HepG2 (cell line): Measurements from ENCODE around the gene FAM229A. TPM values are rescaled to one million over a fixed set of nuclear protein-coding genes. Genes with fewer than 3 reads are reported as not detected.

Experiments used
- ATAC-seq: fragments of 200-7000 bp; cut with Tn5 transposase; 3 replicates; pipeline ENCODE4 v1.9.1; 2020; ENCODE audit warnings: mild to moderate bottlenecking, moderate library complexity
- BruUV-seq: library from RNA; stranded (reverse); fragments of 400-500 nt; replicated peaks from 2 replicates; lab custom pipeline; 2021; lab: Mats Ljungman, UMichigan
- CTCF ChIA-PET: fragments of 300-600 bp; formaldehyde crosslinking; extraction: SDS; loops from one replicate; lab custom pipeline; 2021; ENCODE audit warnings: low total read pairs, inconsistent platforms, low intra/inter-chr PET ratio; lab: Yijun Ruan, JAX
- POLR2A ChIA-PET: fragments of 350-600 bp; sonication (Branson Sonifier 250); formaldehyde crosslinking; loops from one replicate; lab custom pipeline; 2020; ENCODE audit warnings: antibody characterized with exemption, inconsistent platforms; lab: Yijun Ruan, JAX
- DNase-seq: peaks from one replicate; pipeline ENCODE4 v3.0.0-alpha.2; 2015; ENCODE audit warnings: low spot score
- FAIRE-seq: peaks from 3 replicates; lab custom pipeline; 2011; peaks lifted over from hg19 to GRCh38; lab: Jason Lieb, UNC
- H2AFZ ChIP-seq: one replicate; pipeline ENCODE4 v1.6.1; 2011; ENCODE audit warnings: low read length, inconsistent platforms
- H3K27ac ChIP-seq: fragments of 300-600 bp; 3 replicates; pipeline ENCODE4 v1.8.0; 2011; ENCODE audit warnings: mixed run types, mild to moderate bottlenecking, mixed read lengths, low read length, inconsistent platforms; ENCODE audit not compliant: insufficient read depth; ENCODE audit errors: extremely low read length
- H3K27me3 ChIP-seq, 2 experiments: fragments of 200-600 bp in 1 of 2; 2 replicates in 1 of 2; 3 replicates in 1 of 2; pipeline versions ENCODE4 v1.6.0 to v1.8.0; 2011; ENCODE audit warnings: low read length in 2 of 2, mild to moderate bottlenecking in 2 of 2, moderate library complexity in 2 of 2, inconsistent platforms in 1 of 2; ENCODE audit not compliant: insufficient read depth in 2 of 2, control insufficient read depth in 1 of 2
- H3K36me3 ChIP-seq, 2 experiments: fragments of 200-600 bp in 1 of 2; replicated peaks in 1 of 2; 2 replicates in 1 of 2; 3 replicates in 1 of 2; pipeline versions ENCODE4 v1.5.1 to v1.8.0; 2011; ENCODE audit warnings: low read length in 2 of 2, inconsistent platforms in 1 of 2; ENCODE audit not compliant: insufficient read depth in 2 of 2, control insufficient read depth in 1 of 2
- H3K4me1 ChIP-seq: 2 replicates; pipeline ENCODE4 v1.5.1; 2012; ENCODE audit warnings: low read length, inconsistent platforms; ENCODE audit not compliant: insufficient read depth
- H3K4me2 ChIP-seq: 2 replicates; pipeline ENCODE4 v1.6.0; 2011; ENCODE audit warnings: low read depth, low read length, inconsistent platforms
- H3K4me3 ChIP-seq, 3 experiments: fragments of 200-600 bp in 1 of 3; sonication (generic), shearing (Covaris generic) in 1 of 3; replicated peaks in 1 of 3; 2 replicates each; pipeline ENCODE4 v1.5.1; 2011 to 2016; ENCODE audit warnings: low read length in 3 of 3, inconsistent platforms in 2 of 3, low read depth in 2 of 3, mild to moderate bottlenecking in 2 of 3, control low read depth in 1 of 3, mixed read lengths in 1 of 3; ENCODE audit not compliant: insufficient read depth in 1 of 3
- H3K79me2 ChIP-seq: one replicate; pipeline ENCODE4 v1.6.1; 2011; ENCODE audit warnings: low read length, inconsistent platforms; ENCODE audit not compliant: insufficient read depth
- H3K9ac ChIP-seq: 2 replicates; pipeline ENCODE4 v1.6.0; 2011; ENCODE audit warnings: mild to moderate bottlenecking, low read depth, low read length, inconsistent platforms; ENCODE audit not compliant: insufficient read depth
- H3K9me3 ChIP-seq: 2 replicates; pipeline ENCODE4 v1.5.1; 2012; ENCODE audit warnings: mild to moderate bottlenecking, low read length
- H4K20me1 ChIP-seq: 2 replicates; pipeline ENCODE4 v1.6.0; 2011; ENCODE audit warnings: inconsistent platforms, mild to moderate bottlenecking, low read length, moderate library complexity; ENCODE audit not compliant: insufficient read depth
- CHD4 ChIP-seq: fragments of 200-600 bp; sonication (generic); IDR thresholded peaks from 2 replicates; pipeline ENCODE4 v1.7.0; 2017; ENCODE audit warnings: mild to moderate bottlenecking, low read length, borderline replicate concordance
- MIER2 ChIP-seq: IDR thresholded peaks from 2 replicates; pipeline ENCODE4 v1.6.1; 2016; ENCODE audit warnings: missing biosample characterization, missing genetic modification reagents
- MNT ChIP-seq: fragments of 450-650 bp; IDR thresholded peaks from 2 replicates; pipeline ENCODE4 v1.6.1; 2016
- RBFOX2 ChIP-seq: fragments of 200-400 bp; formaldehyde crosslinking; IDR thresholded peaks from 2 replicates; pipeline ENCODE4 v1.6.1; 2017; ENCODE audit warnings: low read depth, mild to moderate bottlenecking, low read length
- WGBS: methylation state at CpG from one replicate; pipeline ENCODE4 v1.1.6; 2017; ENCODE audit warnings: low lambda C conversion rate; 5-methylcytosine and 5-hydroxymethylcytosine counted together
- in situ Hi-C: cut with HindIII; loops from 2 replicates; pipeline ENCODE4 v1.10.0; 2017; ENCODE audit warnings: low pct_unique_long_range_greater_than_20kb; ENCODE audit not compliant: extremely low pct_ligation_motif_present
- intact Hi-C: fragments of 100-400 bp; cut with micrococcal nuclease; formaldehyde crosslinking; loops from one replicate; pipeline ENCODE4 v1.10.0; 2022; ENCODE audit not compliant: unreplicated experiment
- polyA plus RNA-seq, 8 experiments: library from polyadenylated mRNA; depleted of rRNA in 3 of 8; stranded (reverse) in 7 of 8; unstranded in 1 of 8; fragments of >200 nt; fragmentation: Illumina TruSeq in 4 of 8; extraction: Trizol in 4 of 8; gene quantifications; 2 replicates each; pipeline versions ENCODE4 v1.2.1 to v1.2.3, GENCODE V29; 2011 to 2016; ENCODE audit warnings: low read depth in 4 of 8, missing spikeins in 1 of 8, mixed read lengths in 1 of 8; ENCODE audit not compliant: insufficient read depth in 1 of 8
- total RNA-seq, 5 experiments: library from RNA; depleted of rRNA; stranded (reverse); fragments of >200 nt; fragmentation: Illumina TruSeq; extraction: Trizol; gene quantifications; 2 replicates each; pipeline ENCODE4 v1.2.3, GENCODE V29; 2016; ENCODE audit warnings: low read depth in 1 of 5
- TF ChIP-seq, protein P1 (sequence below): sonication (generic); formaldehyde crosslinking; IDR thresholded peaks from 2 replicates; pipeline ENCODE4 v1.4.0; 2020; ENCODE audit warnings: mild to moderate bottlenecking, missing genetic modification reagents

Gene FAM229A
- total and polyA plus RNA-seq, 2 of the 13 experiments (the other 11 are each of a cell fraction or from before 2014, with no cell fraction given): 3.2 to 17.6 TPM

DNA sequence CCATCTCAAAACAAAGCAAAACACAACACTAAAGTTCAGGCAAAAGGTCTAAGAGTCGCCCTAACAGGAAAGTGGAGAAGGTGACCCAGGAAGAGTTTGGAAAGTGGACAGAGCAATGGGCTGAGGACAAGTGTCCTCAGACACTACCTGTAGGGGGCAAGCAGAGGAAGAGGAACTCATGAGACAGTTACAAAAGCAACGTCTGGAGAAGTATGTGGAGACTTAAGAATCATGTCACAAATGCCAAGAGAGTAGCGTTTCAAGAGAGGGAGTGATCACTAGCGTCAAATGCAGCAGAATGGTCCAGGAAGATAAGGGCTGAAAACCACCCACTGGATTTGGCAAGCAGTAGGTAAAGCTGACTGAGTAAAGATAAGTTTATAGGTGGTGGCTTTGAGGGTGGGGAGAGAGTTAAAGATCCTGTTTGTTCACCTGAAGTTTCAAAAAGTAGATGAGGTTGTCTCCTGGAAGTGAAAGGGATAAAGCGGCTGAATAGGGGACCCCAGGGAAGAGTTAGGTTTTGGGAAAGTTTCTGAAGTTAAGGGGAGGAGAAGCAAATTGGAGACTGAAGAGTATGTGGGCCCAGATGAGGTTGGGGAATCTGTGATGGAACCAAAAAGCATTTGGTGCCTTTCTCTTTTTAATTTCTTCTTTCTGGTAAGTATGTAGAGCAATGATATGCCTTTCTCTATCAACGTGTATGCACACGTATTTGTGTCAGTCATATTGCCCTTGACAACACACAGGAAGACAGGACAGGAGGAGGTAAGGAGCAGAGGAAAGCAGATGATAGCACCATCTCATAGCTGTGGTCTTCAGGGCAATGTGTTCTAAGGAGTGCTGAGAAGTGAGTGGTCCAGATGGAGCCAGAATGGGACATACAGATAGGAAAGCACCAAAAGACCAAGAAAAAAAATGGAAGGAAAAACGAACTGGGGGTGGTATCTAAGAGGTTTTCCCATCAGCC lies 28.9 kb upstream of the FAM229A start:
- H3K27me3 ChIP-seq: no peaks in the 10 kb centered on the region; a peak in 1 of 5 replicates
- H4K20me1 ChIP-seq: 0 out of 2 replicates have a peak, but pooled peaks cover 5% of the 10 kb centered on the region
- H3K4me3 ChIP-seq: no peak overlapping the region
- TF ChIP-seq, protein P1, sequence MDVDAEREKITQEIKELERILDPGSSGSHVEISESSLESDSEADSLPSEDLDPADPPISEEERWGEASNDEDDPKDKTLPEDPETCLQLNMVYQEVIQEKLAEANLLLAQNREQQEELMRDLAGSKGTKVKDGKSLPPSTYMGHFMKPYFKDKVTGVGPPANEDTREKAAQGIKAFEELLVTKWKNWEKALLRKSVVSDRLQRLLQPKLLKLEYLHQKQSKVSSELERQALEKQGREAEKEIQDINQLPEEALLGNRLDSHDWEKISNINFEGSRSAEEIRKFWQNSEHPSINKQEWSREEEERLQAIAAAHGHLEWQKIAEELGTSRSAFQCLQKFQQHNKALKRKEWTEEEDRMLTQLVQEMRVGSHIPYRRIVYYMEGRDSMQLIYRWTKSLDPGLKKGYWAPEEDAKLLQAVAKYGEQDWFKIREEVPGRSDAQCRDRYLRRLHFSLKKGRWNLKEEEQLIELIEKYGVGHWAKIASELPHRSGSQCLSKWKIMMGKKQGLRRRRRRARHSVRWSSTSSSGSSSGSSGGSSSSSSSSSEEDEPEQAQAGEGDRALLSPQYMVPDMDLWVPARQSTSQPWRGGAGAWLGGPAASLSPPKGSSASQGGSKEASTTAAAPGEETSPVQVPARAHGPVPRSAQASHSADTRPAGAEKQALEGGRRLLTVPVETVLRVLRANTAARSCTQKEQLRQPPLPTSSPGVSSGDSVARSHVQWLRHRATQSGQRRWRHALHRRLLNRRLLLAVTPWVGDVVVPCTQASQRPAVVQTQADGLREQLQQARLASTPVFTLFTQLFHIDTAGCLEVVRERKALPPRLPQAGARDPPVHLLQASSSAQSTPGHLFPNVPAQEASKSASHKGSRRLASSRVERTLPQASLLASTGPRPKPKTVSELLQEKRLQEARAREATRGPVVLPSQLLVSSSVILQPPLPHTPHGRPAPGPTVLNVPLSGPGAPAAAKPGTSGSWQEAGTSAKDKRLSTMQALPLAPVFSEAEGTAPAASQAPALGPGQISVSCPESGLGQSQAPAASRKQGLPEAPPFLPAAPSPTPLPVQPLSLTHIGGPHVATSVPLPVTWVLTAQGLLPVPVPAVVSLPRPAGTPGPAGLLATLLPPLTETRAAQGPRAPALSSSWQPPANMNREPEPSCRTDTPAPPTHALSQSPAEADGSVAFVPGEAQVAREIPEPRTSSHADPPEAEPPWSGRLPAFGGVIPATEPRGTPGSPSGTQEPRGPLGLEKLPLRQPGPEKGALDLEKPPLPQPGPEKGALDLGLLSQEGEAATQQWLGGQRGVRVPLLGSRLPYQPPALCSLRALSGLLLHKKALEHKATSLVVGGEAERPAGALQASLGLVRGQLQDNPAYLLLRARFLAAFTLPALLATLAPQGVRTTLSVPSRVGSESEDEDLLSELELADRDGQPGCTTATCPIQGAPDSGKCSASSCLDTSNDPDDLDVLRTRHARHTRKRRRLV (CRISPR knock-in tag): no peak
- TF ChIP-seq MIER2 (CRISPR knock-in tag) (no peak), MNT (no peak), CHD4 (no peak), RBFOX2 (peak; percentile 32; the same call in 1 of the 2 replicates)
- DNase-seq (no peak), ATAC-seq (no peak), FAIRE-seq (no peak)
- intact Hi-C loops (loop anchor here (10.0 kb wide), 1 partner anchor 56 kb away; the partner anchor contains the start of gene MARCKSL1), in situ Hi-C loops (no loop called here)
- H3K27ac ChIP-seq: no peak overlapping the region
- H3K36me3 ChIP-seq: peaks cover 20 to 39% of the 10 kb centered on the region in 2 experiments
- H3K9me3 ChIP-seq: no peaks in the 10 kb centered on the region
- BruUV-seq: no TSS peak
- H3K9ac ChIP-seq: no peak overlapping the region
- peaks cover 44% of the 10 kb centered on the region for H3K79me2 ChIP-seq
- peaks cover 31% of the 10 kb centered on the region for H3K4me1 ChIP-seq
- no peak overlapping the region for H3K4me2 ChIP-seq
- ChIA-PET CTCF (no interaction called here), POLR2A (no interaction called here)
- WGBS: 88% methylated on average over 8 of the region's 8 CpGs
- no peak overlapping the region for H2AFZ ChIP-seq
